K562 (cell line): ENCODE measurements around the gene KRT25. TPM values are rescaled to one million over a fixed set of nuclear protein-coding genes. Genes with fewer than 3 reads are reported as not detected.

Experiments used
- ATAC-seq: fragments of 200-7000 bp; cut with Tn5 transposase; 3 replicates; pipeline ENCODE4 v1.9.1; 2020; ENCODE audit warnings: moderate library complexity
- BruUV-seq: library from RNA; stranded (reverse); fragments of 400-500 nt; replicated peaks from 2 replicates; lab custom pipeline; 2021; lab: Mats Ljungman, UMichigan
- CTCF ChIA-PET: fragments of 300-600 bp; formaldehyde crosslinking; extraction: SDS; loops from one replicate; lab custom pipeline; 2021; ENCODE audit warnings: low intra/inter-chr PET ratio; lab: Yijun Ruan, JAX
- POLR2A ChIA-PET: fragments of 300-600, 350-650 bp; sonication (Branson Sonifier 250); formaldehyde crosslinking; extraction: SDS; loops from one replicate; lab custom pipeline; 2021; ENCODE audit warnings: antibody characterized with exemption, inconsistent platforms; lab: Yijun Ruan, JAX
- DNase-seq, 4 experiments: peaks; one replicate each; pipeline versions ENCODE4 v3.0.0 to v3.0.0-alpha.2; 2011 to 2018; ENCODE audit warnings: low spot score in 3 of 4, mixed read lengths in 3 of 4; ENCODE audit errors: extremely low read depth in 1 of 4
- FAIRE-seq: peaks from 2 replicates; lab custom pipeline; 2011; peaks lifted over from hg19 to GRCh38; lab: Jason Lieb, UNC
- H2AFZ ChIP-seq: 2 replicates; pipeline ENCODE4 v1.6.0; 2011; ENCODE audit warnings: low read depth, low read length, control low read depth, inconsistent platforms
- H3K27ac ChIP-seq: fragments of 200-600 bp; 3 replicates; pipeline ENCODE4 v1.8.0; 2011; ENCODE audit warnings: low read depth, mild to moderate bottlenecking, control low read depth, inconsistent platforms, low read length, moderate library complexity, mixed read lengths; ENCODE audit errors: extremely low read depth
- H3K27me3 ChIP-seq, 2 experiments: fragments of 300-600 bp in 1 of 2; 2 replicates in 1 of 2; 3 replicates in 1 of 2; pipeline versions ENCODE4 v1.6.0 to v1.8.0; 2011; ENCODE audit warnings: inconsistent platforms in 2 of 2, low read length in 2 of 2, mild to moderate bottlenecking in 1 of 2, mixed read lengths in 1 of 2, moderate library complexity in 1 of 2; ENCODE audit not compliant: control insufficient read depth in 2 of 2, insufficient read depth in 2 of 2
- H3K36me3 ChIP-seq: fragments of 300-600 bp; 3 replicates; pipeline ENCODE4 v1.8.0; 2011; ENCODE audit warnings: mild to moderate bottlenecking, low read length, inconsistent platforms; ENCODE audit not compliant: control insufficient read depth, insufficient read depth
- H3K4me1 ChIP-seq, 2 experiments: fragments of 200-600 bp in 1 of 2; replicated peaks in 1 of 2; 2 replicates in 1 of 2; 3 replicates in 1 of 2; pipeline versions ENCODE4 v1.5.1 to v1.8.0; 2011; ENCODE audit warnings: inconsistent platforms in 2 of 2, low read length in 2 of 2, mild to moderate bottlenecking in 1 of 2, mixed read lengths in 1 of 2, moderate library complexity in 1 of 2; ENCODE audit not compliant: control insufficient read depth in 2 of 2, insufficient read depth in 2 of 2
- H3K4me2 ChIP-seq: 2 replicates; pipeline ENCODE4 v1.6.1; 2011; ENCODE audit warnings: low read length, control low read depth, inconsistent platforms, mixed read lengths; ENCODE audit not compliant: insufficient read depth
- H3K4me3 ChIP-seq: fragments of 200-600 bp; sonication (generic), shearing (Covaris generic); 2 replicates; pipeline ENCODE4 v1.5.1; 2016; ENCODE audit warnings: control low read depth, inconsistent platforms
- H3K79me2 ChIP-seq: fragments of 200-600 bp; 3 replicates; pipeline ENCODE4 v1.8.0; 2011; ENCODE audit warnings: low read length, inconsistent platforms; ENCODE audit not compliant: control insufficient read depth, insufficient read depth
- H3K9ac ChIP-seq, 2 experiments: 2 replicates each; pipeline versions ENCODE4 v1.6.0 to v1.6.1; 2011; ENCODE audit warnings: low read depth in 2 of 2, low read length in 2 of 2, control low read depth in 1 of 2, inconsistent platforms in 1 of 2, mild to moderate bottlenecking in 1 of 2, mixed read lengths in 1 of 2; ENCODE audit not compliant: insufficient read depth in 1 of 2
- H3K9me1 ChIP-seq: one replicate; pipeline ENCODE4 v1.6.0; 2011; ENCODE audit warnings: inconsistent platforms, mild to moderate bottlenecking, low read length, moderate library complexity; ENCODE audit not compliant: control insufficient read depth, insufficient read depth
- H3K9me3 ChIP-seq: replicated peaks from 2 replicates; pipeline ENCODE4 v1.5.1; 2011; ENCODE audit warnings: low read depth, low read length, inconsistent platforms; ENCODE audit not compliant: control insufficient read depth, insufficient read depth
- H4K20me1 ChIP-seq: replicated peaks from 2 replicates; pipeline ENCODE4 v1.6.1; 2011; ENCODE audit warnings: low read length, inconsistent platforms, mixed read lengths; ENCODE audit not compliant: control insufficient read depth, insufficient read depth
- ARNT ChIP-seq, 2 experiments: fragments of 450-650 bp; IDR thresholded peaks; 2 replicates each; pipeline ENCODE4 v1.6.1; 2016; ENCODE audit warnings: mild to moderate bottlenecking in 1 of 2
- CC2D1A ChIP-seq: fragments of 450-650 bp; IDR thresholded peaks from 2 replicates; pipeline ENCODE4 v1.6.1; 2017; ENCODE audit warnings: mild to moderate bottlenecking
- CHCHD3 ChIP-seq: fragments of 250-450 bp; sonication (Bioruptor Pico); IDR thresholded peaks from 2 replicates; pipeline ENCODE4 v2.1.2; 2022; ENCODE audit warnings: mild to moderate bottlenecking
- FUS ChIP-seq: fragments of 200-400 bp; formaldehyde crosslinking; optimal IDR thresholded peaks from 2 replicates; pipeline ENCODE3; 2017; ENCODE audit warnings: low read depth, low read length
- HDAC8 ChIP-seq: fragments of 450-650 bp; IDR thresholded peaks from 2 replicates; pipeline ENCODE4 v1.6.1; 2016; ENCODE audit warnings: mild to moderate bottlenecking, missing genetic modification characterization, moderate library complexity, missing compliant biosample characterization
- MCM7 ChIP-seq, 2 experiments: fragments of 450-650 bp; IDR thresholded peaks; 2 replicates each; pipeline ENCODE4 v1.6.1; 2016 to 2018
- MTA3 ChIP-seq: fragments of 450-650 bp; formaldehyde crosslinking; IDR thresholded peaks from 2 replicates; pipeline ENCODE4 v1.6.1; 2017; ENCODE audit warnings: mild to moderate bottlenecking, borderline replicate concordance
- NFIX ChIP-seq: fragments of 250-450 bp; sonication (Bioruptor Pico); IDR thresholded peaks from 2 replicates; pipeline ENCODE4 v1.4.0; 2020; ENCODE audit warnings: low read depth, mild to moderate bottlenecking, moderate library complexity
- RBM15 ChIP-seq: fragments of 200-400 bp; formaldehyde crosslinking; IDR thresholded peaks from 2 replicates; pipeline ENCODE4 v1.6.1; 2018; ENCODE audit warnings: mild to moderate bottlenecking, low read length, moderate library complexity; ENCODE audit not compliant: insufficient read depth
- SAP30 ChIP-seq: fragments of 200-600 bp; sonication (generic); IDR thresholded peaks from 2 replicates; pipeline ENCODE4 v1.6.1; 2012; ENCODE audit warnings: borderline replicate concordance, low read depth, mild to moderate bottlenecking, moderate library complexity, low read length, control low read depth, inconsistent platforms; ENCODE audit not compliant: insufficient read depth, poor library complexity, severe bottlenecking
- SPI1 ChIP-seq: IDR thresholded peaks from 2 replicates; pipeline ENCODE4 v1.6.1; 2011; ENCODE audit warnings: low read depth, low read length, control low read depth, borderline replicate concordance
- TCF7L2 ChIP-seq: fragments of 150-350 bp; IDR thresholded peaks from 2 replicates; pipeline ENCODE4 v1.6.1; 2016; ENCODE audit warnings: low read depth, mild to moderate bottlenecking, low read length, moderate library complexity
- ZBTB8A ChIP-seq: fragments of 450-650 bp; IDR thresholded peaks from 2 replicates; pipeline ENCODE4 v1.6.1; 2018; ENCODE audit warnings: mild to moderate bottlenecking, moderate library complexity; ENCODE audit not compliant: partially characterized antibody
- ZNF384 ChIP-seq: IDR thresholded peaks from 2 replicates; pipeline ENCODE4 v1.6.1; 2012; ENCODE audit warnings: low read depth, low read length, improper control_type of control experiment
- ZNF561 ChIP-seq: fragments of 450-650 bp; formaldehyde crosslinking; conservative IDR thresholded peaks from 2 replicates; pipeline ENCODE4 v1.4.0; 2020; ENCODE audit warnings: mild to moderate bottlenecking, moderate library complexity
- WGBS: fragments of 100-300 bp; shearing (Covaris generic); methylation state at CpG from one replicate; pipeline ENCODE4 v1.1.6; 2016; ENCODE audit warnings: low coverage, mixed read lengths; ENCODE audit not compliant: insufficient coverage; ENCODE audit errors: missing lambda C conversion rate; 5-methylcytosine and 5-hydroxymethylcytosine counted together
- in situ Hi-C: fragments of 300-500 bp; cut with MboI; formaldehyde crosslinking; loops from 4 replicates; pipeline ENCODE4 v1.15.0; 2018; ENCODE audit warnings: inconsistent platforms, mixed read lengths
- intact Hi-C: fragments of 100-400 bp; cut with micrococcal nuclease; formaldehyde crosslinking; loops from 2 replicates; pipeline ENCODE4 v1.14.2; 2022
- polyA plus RNA-seq, 8 experiments: library from polyadenylated mRNA; depleted of rRNA in 4 of 8; stranded (reverse) in 5 of 8; unstranded in 3 of 8; fragments of >200 nt; fragmentation: Nextera tagmentation in 2 of 8; fragmentation: Illumina TruSeq in 1 of 8; extraction: Ambion mirVana in 2 of 8; extraction: Trizol in 1 of 8; gene quantifications; 2 replicates each; pipeline versions ENCODE4 v1.2.1 to v1.2.3, GENCODE V29; 2011 to 2014; ENCODE audit warnings: inconsistent platforms in 1 of 8, missing spikeins in 1 of 8
- total RNA-seq, 7 experiments: library from RNA; depleted of rRNA in 6 of 7; stranded (reverse); fragments of >200 nt in 6 of 7; fragmentation: Illumina TruSeq in 2 of 7; extraction: Trizol in 2 of 7; gene quantifications; 2 replicates each; pipeline versions ENCODE4 v1.2.1 to v1.2.3, GENCODE V29; 2011 to 2021; ENCODE audit warnings: low replicate concordance in 1 of 7
- TF ChIP-seq, protein P1 (sequence below): fragments of 450-650 bp; formaldehyde crosslinking; IDR thresholded peaks from 2 replicates; pipeline ENCODE4 v1.4.0; 2022; ENCODE audit warnings: missing genetic modification characterization
- TF ChIP-seq, protein P2 (sequence below), 2 experiments: fragments of 150-350 bp in 1 of 2; IDR thresholded peaks; 2 replicates each; pipeline ENCODE4 v1.6.1; 2012 to 2016; ENCODE audit warnings: low read depth in 2 of 2, low read length in 2 of 2, mild to moderate bottlenecking in 1 of 2, moderate library complexity in 1 of 2

Gene KRT25
- total and polyA plus RNA-seq, 9 of the 15 experiments (the other 6 are each of a cell fraction or from before 2014, with no cell fraction given) = not detected

DNA sequence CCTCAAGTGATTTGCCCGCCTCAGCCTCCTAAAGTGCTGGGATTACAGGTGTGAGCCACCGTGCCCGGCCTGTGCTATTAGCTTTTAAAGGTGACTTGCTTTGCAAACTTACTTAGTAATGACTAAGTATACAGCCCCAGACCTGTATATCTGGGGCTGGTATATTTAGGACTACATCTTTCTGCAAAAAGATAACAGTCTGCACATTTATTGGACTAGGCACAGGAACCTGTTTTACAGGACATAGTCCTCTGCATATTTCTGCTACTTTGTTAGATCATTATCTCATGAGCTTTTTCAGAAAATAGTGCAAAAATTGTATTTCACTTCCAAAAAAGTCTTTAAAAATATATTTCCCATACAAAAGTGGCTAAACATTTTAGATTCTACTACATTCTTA lies 52.9 kb downstream of the KRT25 start:
- H3K4me2 ChIP-seq = no peak overlapping the region
- ATAC-seq = no peak
- WGBS = 0% methylated on average over 3 of the region's 3 CpGs
- no peaks in the 10 kb centered on the region for H3K9me1 ChIP-seq
- no peak overlapping the region for H2AFZ ChIP-seq
- no peak for FAIRE-seq
- no peaks in the 10 kb centered on the region for H4K20me1 ChIP-seq
- intact Hi-C loops (no loop called here), in situ Hi-C loops (no loop called here)
- no peaks in the 10 kb centered on the region for H3K4me1 ChIP-seq
- no peaks in the 10 kb centered on the region for H3K9me3 ChIP-seq
- no peak overlapping the region for H3K4me3 ChIP-seq
- ChIA-PET CTCF (no interaction called here), POLR2A (interaction anchor here (1.4 kb wide), 1 partner anchor 10 kb away, joined by 3 read pairs; no protein-coding TSS in a partner anchor)
- no peaks in the 10 kb centered on the region for H3K36me3 ChIP-seq
- DNase-seq = no peak
- no TSS peak for BruUV-seq
- peaks cover 24 to 30% of the 10 kb centered on the region in 2 experiments for H3K27me3 ChIP-seq
- no peaks in the 10 kb centered on the region for H3K79me2 ChIP-seq
- H3K27ac ChIP-seq = no peak overlapping the region
- H3K9ac ChIP-seq = no peak overlapping the region
- TF ChIP-seq FUS (no peak), CC2D1A (no peak), TCF7L2 (no peak), ARNT (IDR thresholded peaks at IDR 0.05) (no peak), ZBTB8A (no peak), MCM7 (IDR thresholded peaks at IDR 0.05) (no peak), NFIX (CRISPR knock-in tag) (no peak), ZNF561 (no peak), HDAC8 (tag) (no peak), SAP30 (no peak), SPI1 (no peak), CHCHD3 (CRISPR knock-in tag) (no peak), ZNF384 (no peak), RBM15 (no peak), MTA3 (no peak)
- TF ChIP-seq, protein P1, sequence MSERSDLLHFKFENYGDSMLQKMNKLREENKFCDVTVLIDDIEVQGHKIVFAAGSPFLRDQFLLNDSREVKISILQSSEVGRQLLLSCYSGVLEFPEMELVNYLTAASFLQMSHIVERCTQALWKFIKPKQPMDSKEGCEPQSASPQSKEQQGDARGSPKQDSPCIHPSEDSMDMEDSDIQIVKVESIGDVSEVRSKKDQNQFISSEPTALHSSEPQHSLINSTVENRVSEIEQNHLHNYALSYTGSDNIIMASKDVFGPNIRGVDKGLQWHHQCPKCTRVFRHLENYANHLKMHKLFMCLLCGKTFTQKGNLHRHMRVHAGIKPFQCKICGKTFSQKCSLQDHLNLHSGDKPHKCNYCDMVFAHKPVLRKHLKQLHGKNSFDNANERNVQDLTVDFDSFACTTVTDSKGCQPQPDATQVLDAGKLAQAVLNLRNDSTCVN (CRISPR knock-in tag) = no peak
- TF ChIP-seq, protein P2, sequence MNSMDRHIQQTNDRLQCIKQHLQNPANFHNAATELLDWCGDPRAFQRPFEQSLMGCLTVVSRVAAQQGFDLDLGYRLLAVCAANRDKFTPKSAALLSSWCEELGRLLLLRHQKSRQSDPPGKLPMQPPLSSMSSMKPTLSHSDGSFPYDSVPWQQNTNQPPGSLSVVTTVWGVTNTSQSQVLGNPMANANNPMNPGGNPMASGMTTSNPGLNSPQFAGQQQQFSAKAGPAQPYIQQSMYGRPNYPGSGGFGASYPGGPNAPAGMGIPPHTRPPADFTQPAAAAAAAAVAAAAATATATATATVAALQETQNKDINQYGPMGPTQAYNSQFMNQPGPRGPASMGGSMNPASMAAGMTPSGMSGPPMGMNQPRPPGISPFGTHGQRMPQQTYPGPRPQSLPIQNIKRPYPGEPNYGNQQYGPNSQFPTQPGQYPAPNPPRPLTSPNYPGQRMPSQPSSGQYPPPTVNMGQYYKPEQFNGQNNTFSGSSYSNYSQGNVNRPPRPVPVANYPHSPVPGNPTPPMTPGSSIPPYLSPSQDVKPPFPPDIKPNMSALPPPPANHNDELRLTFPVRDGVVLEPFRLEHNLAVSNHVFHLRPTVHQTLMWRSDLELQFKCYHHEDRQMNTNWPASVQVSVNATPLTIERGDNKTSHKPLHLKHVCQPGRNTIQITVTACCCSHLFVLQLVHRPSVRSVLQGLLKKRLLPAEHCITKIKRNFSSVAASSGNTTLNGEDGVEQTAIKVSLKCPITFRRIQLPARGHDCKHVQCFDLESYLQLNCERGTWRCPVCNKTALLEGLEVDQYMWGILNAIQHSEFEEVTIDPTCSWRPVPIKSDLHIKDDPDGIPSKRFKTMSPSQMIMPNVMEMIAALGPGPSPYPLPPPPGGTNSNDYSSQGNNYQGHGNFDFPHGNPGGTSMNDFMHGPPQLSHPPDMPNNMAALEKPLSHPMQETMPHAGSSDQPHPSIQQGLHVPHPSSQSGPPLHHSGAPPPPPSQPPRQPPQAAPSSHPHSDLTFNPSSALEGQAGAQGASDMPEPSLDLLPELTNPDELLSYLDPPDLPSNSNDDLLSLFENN (IDR thresholded peaks at IDR 0.05; ENCODE audit: low read depth in 2 of 2, low read length in 2 of 2) = no peak
